Measurements from ENCODE around the gene FAM13B. TPM values are rescaled to one million over a fixed set of nuclear protein-coding genes. Genes with fewer than 3 reads are reported as not detected.
A peak's percentile ranks its signal among the peaks of the same experiment; 100 is the strongest.
"Not testable (repeated sequence)": the region's sequence is repeated elsewhere in the genome, so short reads cannot be mapped to it uniquely, and the experiment has no call there.

The FAM13B gene
- total RNA-seq, 2 donors from 2014 or later, result 15.4 to 17.5 TPM

- no peak overlapping the region for H3K9ac ChIP-seq (ENCODE audit: low read depth in 2 of 2, low read length in 2 of 2)
- H3K36me3 ChIP-seq, result no peaks in the 10 kb centered on the region
- H3K27me3 ChIP-seq, result no peaks in the 10 kb centered on the region
- DNase-seq, result no peak
- H3K27ac ChIP-seq, result no peak overlapping the region
- intact Hi-C loops (cut with DNase I), result no loop called here
- no peak for TF ChIP-seq CTCF (IDR thresholded peaks at IDR 0.05)
- H3K9me3 ChIP-seq, result no peaks in the 10 kb centered on the region
- no peaks in the 10 kb centered on the region for H3K4me1 ChIP-seq
- no peak overlapping the region for H3K4me3 ChIP-seq
These were observed 73.4 kb downstream of the FAM13B start for GRCh38 chr5:137959488-137959887.

GRCh38 chr5:137957948-137958347 is 74.9 kb downstream of the FAM13B start:
- H3K36me3 ChIP-seq, result no peaks in the 10 kb centered on the region
- intact Hi-C loops (cut with DNase I), result no loop called here

GRCh38 chr5:137954131-137954879 is 78.6 kb downstream of the FAM13B start:
- no peak for TF ChIP-seq CTCF (IDR thresholded peaks at IDR 0.05)
- Histone ChIP-seq H3K27me3 (no peaks in the 10 kb centered on the region), H3K36me3 (no peaks in the 10 kb centered on the region), H3K9ac (ENCODE audit: low read depth in 2 of 2, low read length in 2 of 2) (no peak overlapping the region), H3K4me3 (no peak overlapping the region), H3K9me3 (no peaks in the 10 kb centered on the region), H3K27ac (peak overlapping the region; percentile 23), H3K4me1 (no peaks in the 10 kb centered on the region)
- no peak for DNase-seq
- intact Hi-C loops (cut with DNase I), result no loop called here

More at GRCh38 chr5:137957948-137958347, 74.9 kb downstream of the FAM13B start:
- H3K27me3 ChIP-seq, result no peaks in the 10 kb centered on the region
- DNase-seq, result no peak
- no peak for TF ChIP-seq CTCF (IDR thresholded peaks at IDR 0.05)
- no peak overlapping the region for H3K9ac ChIP-seq (ENCODE audit: low read depth in 2 of 2, low read length in 2 of 2)
- H3K4me3 ChIP-seq, result no peak overlapping the region
- H3K4me1 ChIP-seq, result no peaks in the 10 kb centered on the region
- H3K9me3 ChIP-seq, result no peaks in the 10 kb centered on the region
- H3K27ac ChIP-seq, result no peak overlapping the region

GRCh38 chr5:137945825-137946224 is 87.1 kb downstream of the FAM13B start:
- DNase-seq, result no peak
- no peak overlapping the region for H3K9ac ChIP-seq (ENCODE audit: low read depth in 2 of 2, low read length in 2 of 2)
- intact Hi-C loops (cut with DNase I), result no loop called here
- H3K36me3 ChIP-seq, result peaks cover 23% of the 10 kb centered on the region
- no peaks in the 10 kb centered on the region for H3K4me1 ChIP-seq
- H3K4me3 ChIP-seq, result no peak overlapping the region
- no peaks in the 10 kb centered on the region for H3K27me3 ChIP-seq
- no peak for TF ChIP-seq CTCF (IDR thresholded peaks at IDR 0.05)
- H3K27ac ChIP-seq, result no peak overlapping the region
- no peaks in the 10 kb centered on the region for H3K9me3 ChIP-seq

- intact Hi-C loops (cut with DNase I), result not testable (repeated sequence)
These were observed 88.6 kb downstream of the FAM13B start for GRCh38 chr5:137944280-137944679.

GRCh38 chr5:137939331-137939730 is 93.5 kb downstream of the FAM13B start:
- H3K27me3 ChIP-seq, result no peaks in the 10 kb centered on the region
- H3K27ac ChIP-seq, result no peak overlapping the region
- H3K36me3 ChIP-seq, result peaks cover 19% of the 10 kb centered on the region
- H3K4me3 ChIP-seq, result no peak overlapping the region
- no peaks in the 10 kb centered on the region for H3K4me1 ChIP-seq
- no peak overlapping the region for H3K9ac ChIP-seq (ENCODE audit: low read depth in 2 of 2, low read length in 2 of 2)
- intact Hi-C loops (cut with DNase I), result no loop called here
- no peak for TF ChIP-seq CTCF (IDR thresholded peaks at IDR 0.05)
- no peaks in the 10 kb centered on the region for H3K9me3 ChIP-seq
- no peak for DNase-seq

More at GRCh38 chr5:137944280-137944679, 88.6 kb downstream of the FAM13B start:
- not testable (repeated sequence) for H3K9ac ChIP-seq (ENCODE audit: low read depth in 2 of 2, low read length in 2 of 2); DNase-seq; H3K4me1 ChIP-seq; H3K9me3 ChIP-seq; H3K4me3 ChIP-seq; H3K27me3 ChIP-seq; H3K27ac ChIP-seq
- H3K36me3 ChIP-seq, result peaks cover 26% of the 10 kb centered on the region

Data from colonic mucosa (tissue), 4 donors.